Osteocyte (in vitro differentiated cells): ENCODE data around the gene RAPGEF2. TPM values are rescaled to one million over a fixed set of nuclear protein-coding genes. Genes with fewer than 3 reads are reported as not detected.

Source experiments
- DNase-seq: peaks from one replicate; pipeline ENCODE4 v3.0.0; 2021; ENCODE audit warnings: mixed read lengths; ENCODE audit not compliant: unreplicated experiment; ENCODE audit errors: extremely low spot score
- H3K27ac Mint-ChIP-seq: one replicate; pipeline ENCODE4 v1.8.0; 2021; ENCODE audit warnings: mild to moderate bottlenecking, mixed read lengths; ENCODE audit not compliant: unreplicated experiment
- H3K27me3 Mint-ChIP-seq: one replicate; pipeline ENCODE4 v1.8.0; 2021; ENCODE audit warnings: mixed read lengths; ENCODE audit not compliant: unreplicated experiment
- H3K36me3 Mint-ChIP-seq: one replicate; pipeline ENCODE4 v1.8.0; 2021; ENCODE audit warnings: mixed read lengths; ENCODE audit not compliant: unreplicated experiment
- H3K4me1 Mint-ChIP-seq: one replicate; pipeline ENCODE4 v1.8.0; 2021; ENCODE audit warnings: mixed read lengths; ENCODE audit not compliant: unreplicated experiment
- H3K4me3 Mint-ChIP-seq: one replicate; pipeline ENCODE4 v1.8.0; 2021; ENCODE audit warnings: mild to moderate bottlenecking, moderate library complexity, mixed read lengths; ENCODE audit not compliant: unreplicated experiment
- H3K9me3 Mint-ChIP-seq: one replicate; pipeline ENCODE4 v1.8.0; 2021; ENCODE audit warnings: mixed read lengths; ENCODE audit not compliant: unreplicated experiment
- CTCF ChIP-seq: fragments of 200-600 bp; sonication (generic); IDR thresholded peaks from 2 replicates; pipeline ENCODE4 v1.5.0; 2021; ENCODE audit warnings: antibody characterized with exemption, mild to moderate bottlenecking, moderate library complexity
- total RNA-seq: library from RNA; stranded (reverse); gene quantifications from 2 replicates; pipeline ENCODE4 v1.2.1, GENCODE V29; 2021

RAPGEF2 gene
- total RNA-seq, 1 donor from 2014 or later: 22.7 TPM

- no peak for DNase-seq
- TF ChIP-seq CTCF: no peak
- Mint-ChIP-seq H3K27ac (no peak overlapping the region), H3K9me3 (no peaks in the 10 kb centered on the region), H3K4me1 (no peaks in the 10 kb centered on the region), H3K27me3 (no peaks in the 10 kb centered on the region), H3K36me3 (peaks cover 18% of the 10 kb centered on the region), H3K4me3 (no peak overlapping the region)
These were observed 214.3 kb downstream of the RAPGEF2 start for GRCh38 chr4:159317203-159317602.

GRCh38 chr4:159319027-159319426 is 216.1 kb downstream of the RAPGEF2 start:
- Mint-ChIP-seq H3K36me3 (peaks cover 30% of the 10 kb centered on the region), H3K9me3 (no peaks in the 10 kb centered on the region), H3K4me1 (no peaks in the 10 kb centered on the region), H3K4me3 (no peak overlapping the region), H3K27me3 (no peaks in the 10 kb centered on the region), H3K27ac (no peak overlapping the region)
- no peak for DNase-seq
- TF ChIP-seq CTCF: no peak

GRCh38 chr4:159326480-159326879 is 223.6 kb downstream of the RAPGEF2 start:
- no peak for TF ChIP-seq CTCF
- no peak for DNase-seq
- H3K36me3 Mint-ChIP-seq: peaks cover 22% of the 10 kb centered on the region
- H3K9me3 Mint-ChIP-seq: no peaks in the 10 kb centered on the region
- H3K4me1 Mint-ChIP-seq: no peaks in the 10 kb centered on the region
- no peak overlapping the region for H3K27ac Mint-ChIP-seq
- H3K27me3 Mint-ChIP-seq: no peaks in the 10 kb centered on the region
- no peak overlapping the region for H3K4me3 Mint-ChIP-seq

- H3K27me3 Mint-ChIP-seq: no peaks in the 10 kb centered on the region
- no peak overlapping the region for H3K27ac Mint-ChIP-seq
- no peak for DNase-seq
- TF ChIP-seq CTCF: no peak
- no peaks in the 10 kb centered on the region for H3K9me3 Mint-ChIP-seq
- H3K4me3 Mint-ChIP-seq: no peak overlapping the region
- no peaks in the 10 kb centered on the region for H3K4me1 Mint-ChIP-seq
- H3K36me3 Mint-ChIP-seq: peaks cover 21% of the 10 kb centered on the region
These were observed 225.9 kb downstream of the RAPGEF2 start for GRCh38 chr4:159328766-159329165.

GRCh38 chr4:159334461-159334860 is 231.6 kb downstream of the RAPGEF2 start:
- Mint-ChIP-seq H3K4me3 (no peak overlapping the region), H3K36me3 (peaks cover 42% of the 10 kb centered on the region), H3K9me3 (no peaks in the 10 kb centered on the region), H3K27me3 (no peaks in the 10 kb centered on the region), H3K4me1 (peaks cover 8% of the 10 kb centered on the region), H3K27ac (no peak overlapping the region)
- DNase-seq: no peak
- TF ChIP-seq CTCF: no peak
